ENCODE measurements around the gene GPR161.

Gene GPR161

DNA sequence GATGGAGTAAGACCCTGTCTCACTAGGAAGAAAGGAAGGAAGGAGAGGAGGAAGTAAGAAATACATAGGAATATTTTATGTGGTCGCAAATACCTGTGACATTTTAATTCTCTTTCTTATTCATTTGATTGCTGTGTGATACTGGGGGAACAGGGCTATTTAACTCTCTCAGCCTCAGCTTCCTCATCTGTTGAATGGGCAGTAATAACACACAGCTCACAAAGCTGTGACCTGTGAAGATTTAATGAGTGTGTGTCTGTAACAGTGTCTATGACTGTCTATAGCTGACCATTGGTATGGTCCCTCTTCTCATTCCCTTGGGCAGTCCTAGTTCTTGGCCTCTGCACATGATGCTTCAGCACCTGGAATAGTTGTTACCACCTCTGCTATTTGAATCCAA is 13.6 kb upstream of the GPR161 start:
- DNase-seq (ENCODE audit: low read depth in 2 of 2, low spot score in 1 of 2), result no peak

DNA sequence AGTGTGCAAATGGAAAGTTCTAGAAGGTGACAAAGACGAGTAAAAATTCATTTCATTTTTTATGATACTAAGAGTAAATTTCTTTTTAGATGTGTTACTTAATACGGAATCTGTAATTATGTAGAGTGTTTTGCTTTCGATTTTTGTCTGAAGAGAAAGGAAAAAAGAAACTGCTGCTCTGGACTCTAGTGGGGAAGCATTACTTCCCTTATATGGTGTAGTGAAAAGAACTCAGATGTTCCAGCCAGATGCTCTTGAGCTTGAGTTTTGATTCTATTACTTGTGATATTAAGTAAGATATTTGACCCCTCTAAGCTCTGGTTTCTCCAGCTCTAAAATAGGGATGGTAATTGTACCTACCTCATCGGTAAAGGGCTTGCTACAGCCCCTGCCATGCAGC is 12.2 kb upstream of the GPR161 start:
- DNase-seq (ENCODE audit: low read depth in 2 of 2, low spot score in 1 of 2), result no peak

DNA sequence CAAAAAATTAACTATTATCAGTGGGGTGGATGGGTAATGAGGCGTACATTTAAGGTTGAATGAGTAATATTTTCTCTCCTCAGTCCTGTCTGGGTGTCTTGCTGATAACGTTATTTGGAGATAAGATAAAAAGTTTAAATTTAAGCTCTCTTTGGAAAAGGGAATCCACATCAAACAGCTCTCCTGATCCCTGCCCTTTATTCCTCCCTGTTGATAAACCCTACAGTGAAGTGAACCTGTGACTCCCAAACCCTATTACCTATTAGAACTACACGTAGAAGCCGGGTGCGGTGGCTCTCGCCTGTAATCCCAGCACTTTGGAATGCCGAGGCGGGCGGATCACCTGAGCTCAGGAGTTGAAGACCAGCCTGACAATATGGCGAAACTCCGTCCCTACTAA is 9.9 kb upstream of the GPR161 start:
- DNase-seq (ENCODE audit: low read depth in 2 of 2, low spot score in 1 of 2), result no peak

DNA sequence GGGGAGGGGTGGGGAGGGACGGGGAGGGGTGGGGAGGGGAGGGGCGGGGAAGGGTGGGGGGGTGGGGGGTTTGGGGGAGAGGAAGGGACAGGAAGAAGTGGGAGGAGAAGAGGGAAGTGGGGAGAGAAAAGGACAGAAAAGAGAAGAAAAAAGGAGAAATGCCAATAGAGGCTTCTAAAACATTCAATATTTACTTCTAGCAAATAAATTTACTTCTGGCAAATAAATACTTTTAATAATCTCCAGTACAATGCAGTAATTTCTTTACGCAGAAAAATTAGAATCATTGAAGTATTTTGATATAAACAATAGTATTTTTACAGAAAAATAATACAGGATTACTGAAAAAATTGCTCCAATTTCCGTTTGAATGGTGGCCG is 9.4 kb upstream of the GPR161 start:
- DNase-seq (ENCODE audit: low read depth in 2 of 2, low spot score in 1 of 2), result no peak

DNA sequence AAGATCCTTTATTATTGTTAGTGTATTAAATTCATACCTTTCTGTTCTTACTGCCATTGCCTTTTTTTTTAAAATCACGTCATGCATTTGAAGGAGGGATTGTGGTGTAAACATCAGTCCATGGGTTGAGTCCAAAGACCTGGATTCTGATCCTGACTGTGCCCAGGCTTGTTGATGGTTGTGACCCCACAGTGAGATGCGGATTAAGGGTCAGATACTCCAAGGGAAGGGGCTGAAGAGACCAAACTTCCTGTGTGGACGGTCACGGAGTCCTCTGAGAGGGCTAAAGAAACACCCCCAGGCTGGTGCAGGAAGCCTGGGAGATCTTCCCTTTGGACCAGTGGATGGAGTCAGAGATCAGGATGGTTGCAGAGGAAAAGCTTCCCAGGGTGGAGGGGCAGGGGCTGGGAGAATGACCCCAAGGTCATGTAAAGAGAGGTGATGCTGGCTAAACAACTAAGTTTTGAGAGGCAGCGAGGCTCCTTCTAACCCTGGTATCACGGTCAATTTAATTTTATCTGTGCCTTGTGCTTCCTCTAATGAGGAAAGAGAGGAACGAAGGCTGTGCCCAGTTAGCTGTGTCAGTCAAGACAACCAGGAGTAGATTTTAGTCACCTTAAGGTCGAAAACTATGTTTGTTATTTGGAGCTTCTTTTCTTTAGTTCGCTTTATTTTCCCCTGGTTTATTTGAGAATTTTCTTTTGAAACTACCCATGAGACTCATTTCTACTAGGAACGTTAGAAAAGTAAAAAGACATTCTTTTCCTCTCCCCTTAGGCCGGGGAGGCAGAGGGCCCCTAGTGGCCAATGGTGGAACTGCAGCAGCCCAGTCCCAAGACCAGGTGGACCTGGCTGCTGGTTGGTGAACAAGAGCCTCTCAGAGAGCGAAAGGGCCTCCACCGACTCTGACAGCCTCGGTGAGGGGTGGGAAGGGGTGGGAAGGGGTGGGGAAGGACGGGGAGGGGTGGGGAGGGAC is 8.7 kb upstream of the GPR161 start:
- DNase-seq (ENCODE audit: low read depth in 2 of 2, low spot score in 1 of 2), result peak; percentile 61 to 78

DNA sequence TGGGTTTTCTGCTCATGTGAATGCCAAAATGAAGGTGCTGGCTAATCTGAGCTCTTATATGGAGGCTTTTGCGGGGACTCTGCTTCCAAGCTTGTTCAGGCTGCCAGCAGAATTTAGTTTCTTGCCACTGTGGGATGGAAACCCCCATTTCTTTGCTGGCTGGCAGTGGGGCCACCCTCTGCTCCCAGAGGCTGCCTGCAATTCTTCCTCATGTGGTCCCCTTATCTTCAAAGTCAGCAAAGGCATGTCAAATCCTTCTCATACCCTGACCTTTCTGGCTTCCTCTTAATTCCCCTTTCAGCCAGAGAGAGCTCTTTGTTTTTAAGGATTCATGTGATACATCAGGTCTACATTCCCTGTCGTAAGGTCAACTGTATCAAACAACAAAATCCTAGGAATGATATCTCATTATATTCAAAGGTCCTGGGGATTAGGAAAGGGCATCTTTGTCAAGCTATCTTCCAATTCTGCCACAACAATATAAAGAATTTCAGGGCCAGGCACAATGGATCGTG is 5.2 kb upstream of the GPR161 start:
- no peak for DNase-seq (ENCODE audit: low read depth in 2 of 2, low spot score in 1 of 2)

DNA sequence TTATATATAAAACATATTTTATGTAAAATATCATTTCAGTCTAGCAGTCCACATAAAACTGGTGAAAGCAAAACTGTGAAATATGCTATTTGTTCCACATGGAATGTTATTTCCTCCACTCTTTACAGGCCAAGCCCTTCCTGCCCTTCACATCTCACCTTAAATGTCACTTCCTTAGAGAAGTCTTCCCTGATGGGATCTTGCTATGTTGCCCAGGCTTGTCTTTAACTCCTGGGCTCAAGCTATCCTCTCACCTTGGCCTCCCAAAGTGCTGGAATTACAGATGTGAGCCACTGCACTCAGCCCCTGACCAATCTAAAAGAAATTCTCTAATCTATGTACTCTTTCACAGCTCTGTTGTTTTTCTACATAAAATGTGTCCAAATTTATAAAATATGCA is 2.3 kb upstream of the GPR161 start:
- DNase-seq (ENCODE audit: low read depth in 2 of 2, low spot score in 1 of 2), result no peak

DNA sequence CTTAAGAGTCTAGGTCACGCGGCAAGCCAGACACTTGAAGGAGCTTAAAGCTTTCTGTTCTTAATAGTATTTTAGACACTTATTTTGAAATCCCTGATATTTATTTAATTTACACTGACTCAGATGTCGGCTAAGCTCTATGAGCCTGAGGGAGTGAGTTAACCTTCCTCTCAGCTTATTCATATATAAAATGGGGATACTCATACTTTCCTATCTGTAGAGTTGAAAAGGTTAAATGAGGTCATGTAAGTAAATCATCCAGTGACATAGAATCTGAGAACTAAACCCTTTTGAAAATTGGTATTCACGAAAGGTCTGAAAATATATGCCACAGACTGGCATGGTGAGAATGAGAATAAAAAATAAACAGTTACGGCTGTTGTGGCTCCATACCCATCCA is 1.4 kb upstream of the GPR161 start:
- no peak for DNase-seq (ENCODE audit: low read depth in 2 of 2, low spot score in 1 of 2)

DNA sequence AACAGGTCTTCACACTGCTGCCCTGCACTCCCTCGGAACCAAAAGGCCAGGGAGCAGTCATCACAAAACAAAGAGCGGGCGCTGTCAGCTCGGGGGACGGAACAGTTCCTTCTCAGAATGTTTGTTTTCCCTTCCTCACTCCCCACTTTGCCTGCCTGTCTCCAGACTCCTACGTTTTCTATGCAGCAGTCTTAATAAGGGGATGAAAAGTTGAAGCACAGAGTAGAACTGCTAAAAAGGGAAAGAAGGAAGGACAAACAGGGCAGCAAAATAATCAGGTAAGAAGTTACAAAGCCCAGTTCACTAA is 738 bp upstream of the GPR161 start:
- DNase-seq (ENCODE audit: low read depth in 2 of 2, low spot score in 1 of 2), result no peak

DNA sequence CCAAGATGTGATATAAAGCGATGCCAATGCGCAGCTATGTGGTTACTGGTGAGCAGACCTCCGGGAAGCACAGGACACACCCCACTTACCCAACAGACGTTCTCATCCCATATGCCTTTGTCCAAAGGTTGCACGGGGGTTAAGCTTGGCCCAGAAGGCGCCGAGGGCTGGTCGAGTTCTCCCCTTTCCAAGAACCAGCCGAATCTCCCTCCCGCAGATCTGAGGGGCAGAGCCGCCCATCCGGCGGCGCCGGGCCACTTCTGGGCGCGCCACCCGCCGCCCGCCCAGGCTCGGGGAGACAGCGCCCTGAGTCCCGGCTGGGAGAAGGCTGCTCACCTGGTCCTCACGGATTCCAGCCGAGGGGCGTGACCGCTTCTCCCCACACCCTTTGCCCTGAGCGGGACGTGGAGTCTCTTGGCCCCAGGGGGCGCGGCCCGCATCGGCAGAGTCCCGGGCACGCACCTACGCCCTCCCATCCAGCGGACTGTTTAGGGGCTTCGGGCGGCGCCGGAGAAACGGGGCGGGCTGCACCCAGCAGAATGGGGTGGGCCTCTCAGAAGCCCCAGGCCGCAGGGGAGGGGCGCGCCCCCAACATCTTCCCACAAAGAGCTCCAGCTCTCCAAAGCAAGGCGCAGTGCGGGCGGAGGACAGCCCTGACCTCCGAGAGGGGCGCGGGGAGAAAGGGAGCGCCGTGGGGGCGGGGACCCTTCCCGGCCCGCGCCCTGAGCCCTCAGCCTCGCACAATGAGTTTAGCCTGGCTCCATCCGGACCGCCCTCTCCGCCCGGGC is 615 bp downstream of the GPR161 start:
- DNase-seq (ENCODE audit: low read depth in 2 of 2, low spot score in 1 of 2), result no peak

DNA sequence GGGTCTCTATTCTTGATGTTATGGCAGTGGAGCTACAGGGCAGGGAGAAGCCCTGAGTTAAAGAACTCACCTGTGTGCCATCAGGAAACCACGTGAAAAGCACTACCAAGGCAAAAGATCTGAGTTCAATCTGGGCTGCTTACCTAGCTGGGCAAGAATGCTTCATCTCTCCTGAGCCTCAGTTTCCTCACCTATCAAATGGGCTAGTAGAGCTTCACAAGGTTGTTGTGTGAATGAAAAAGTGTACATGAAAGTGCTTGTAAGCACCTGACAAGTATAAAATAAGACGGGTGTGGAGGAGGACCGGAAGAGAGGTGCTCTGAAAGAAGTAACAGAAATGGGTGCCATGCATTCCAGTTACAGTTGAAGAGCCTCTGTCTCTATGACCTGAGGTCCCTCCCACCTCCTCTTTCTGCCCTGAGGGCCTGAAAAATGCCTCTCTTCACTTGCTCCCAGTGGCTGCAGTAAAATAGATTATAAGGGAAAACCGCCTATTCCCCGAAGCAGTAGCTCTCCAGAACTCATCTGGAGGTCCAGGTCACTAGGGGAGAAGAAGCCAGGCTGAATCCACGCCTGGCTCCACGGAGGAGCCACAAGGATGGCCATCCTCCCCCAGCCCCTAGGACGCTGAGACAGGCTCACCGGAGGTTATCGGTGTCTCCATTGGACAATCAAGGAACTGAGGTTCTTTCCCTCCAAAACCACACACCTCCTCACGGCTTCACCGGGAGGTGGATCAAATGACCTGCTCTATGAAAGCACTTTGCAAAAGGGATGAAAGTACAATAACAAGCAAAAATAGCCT is 1.4 kb downstream of the GPR161 start:
- DNase-seq (ENCODE audit: low read depth in 2 of 2, low spot score in 1 of 2), result no peak

DNA sequence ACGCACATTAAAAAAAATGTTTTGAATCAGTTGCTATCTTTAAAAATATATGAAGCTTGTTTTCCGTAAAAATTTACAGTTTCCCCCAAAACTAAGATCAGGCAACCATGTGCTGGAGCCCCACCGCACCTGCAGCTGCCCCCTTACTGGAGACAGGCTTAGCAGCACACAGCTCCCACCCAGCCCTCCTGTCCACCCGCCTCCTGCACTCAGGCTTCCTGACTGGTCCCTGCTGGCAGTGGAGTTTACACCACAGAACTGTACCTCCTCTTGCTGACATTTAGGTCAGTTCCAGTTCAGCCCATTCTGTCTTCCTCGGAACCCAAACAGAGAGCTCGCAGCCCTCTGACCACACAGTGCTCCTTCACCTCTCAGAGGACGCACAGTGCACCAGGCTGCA is 2.1 kb downstream of the GPR161 start:
- DNase-seq (ENCODE audit: low read depth in 2 of 2, low spot score in 1 of 2), result no peak

DNA sequence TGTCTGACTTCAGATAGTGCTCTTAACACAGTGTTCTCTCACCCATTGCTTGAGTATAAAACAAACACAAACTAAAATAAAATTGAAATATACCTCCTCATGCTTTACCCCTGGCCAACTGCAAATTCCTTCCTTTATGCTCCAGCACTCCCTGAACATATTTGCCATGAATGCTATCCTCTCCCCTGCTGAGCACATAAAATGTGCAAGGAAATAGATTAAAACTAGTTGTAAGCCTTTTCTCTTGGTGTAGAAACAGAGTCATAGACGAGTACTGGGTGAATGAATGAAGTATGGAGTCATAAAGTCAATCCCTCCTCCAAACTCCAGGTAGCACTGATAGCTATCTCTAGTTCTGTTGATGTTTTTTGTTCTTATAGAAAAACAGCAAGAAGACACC is 2.6 kb downstream of the GPR161 start:
- no peak for DNase-seq (ENCODE audit: low read depth in 2 of 2, low spot score in 1 of 2)

DNA sequence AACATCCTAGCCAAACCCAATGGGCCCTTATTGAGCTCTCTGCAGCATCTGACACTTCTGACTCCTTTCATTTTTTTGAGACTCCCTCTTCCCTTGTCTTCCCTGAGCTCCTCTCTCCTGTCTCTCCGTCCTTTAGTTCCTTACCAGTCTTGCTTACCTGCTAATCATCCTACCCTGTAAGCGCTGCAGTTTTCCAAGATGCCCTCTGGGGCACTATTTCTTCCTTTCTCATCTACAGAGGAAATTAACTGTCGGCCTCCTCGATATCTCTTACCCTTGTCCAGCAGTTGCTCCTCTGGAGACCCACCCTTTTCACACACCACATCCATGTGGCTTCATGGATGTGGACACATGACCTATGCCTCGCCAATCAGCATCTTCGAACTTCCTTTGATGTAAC is 6.8 kb downstream of the GPR161 start:
- DNase-seq (ENCODE audit: low read depth in 2 of 2, low spot score in 1 of 2), result no peak

DNA sequence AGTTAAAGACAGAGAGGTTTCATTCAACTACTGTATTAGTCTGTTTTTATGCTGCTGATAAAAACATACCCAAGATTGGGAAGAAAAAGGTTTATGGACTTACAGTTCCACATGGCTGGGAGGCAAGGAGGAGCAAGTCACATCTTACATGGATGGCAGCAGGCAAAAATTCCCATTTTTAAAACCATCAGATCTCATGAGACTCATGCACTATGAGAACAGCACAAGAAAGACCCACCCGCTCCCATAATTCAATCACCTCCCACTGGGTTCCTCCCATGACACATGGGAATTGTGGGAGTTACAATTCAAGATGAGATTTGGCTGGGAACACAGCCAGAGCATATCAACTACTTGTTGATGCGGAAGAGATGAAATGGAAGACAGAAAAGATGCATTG is 9.2 kb downstream of the GPR161 start:
- no peak for DNase-seq (ENCODE audit: low read depth in 2 of 2, low spot score in 1 of 2)

DNA sequence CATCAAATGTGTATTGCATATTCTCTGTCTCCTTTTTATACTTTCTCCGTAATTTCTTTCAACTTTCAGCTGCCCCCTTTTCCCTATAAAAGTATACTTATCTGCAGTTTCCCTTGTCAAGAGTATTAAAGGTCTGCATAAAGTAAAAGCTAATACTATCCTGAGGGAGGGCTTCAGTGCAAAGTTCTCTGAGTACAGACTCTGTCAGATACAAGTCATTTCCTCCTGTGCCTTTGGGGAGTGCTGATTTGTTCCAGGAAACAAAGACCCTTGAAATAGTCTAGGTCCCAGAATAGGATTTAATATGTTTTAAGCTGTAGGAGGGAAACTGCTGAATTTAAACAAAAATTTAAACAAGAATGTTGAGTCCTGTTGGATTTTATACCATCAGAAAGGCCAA is 11.7 kb downstream of the GPR161 start:
- no peak for DNase-seq (ENCODE audit: low read depth in 2 of 2, low spot score in 1 of 2)

DNA sequence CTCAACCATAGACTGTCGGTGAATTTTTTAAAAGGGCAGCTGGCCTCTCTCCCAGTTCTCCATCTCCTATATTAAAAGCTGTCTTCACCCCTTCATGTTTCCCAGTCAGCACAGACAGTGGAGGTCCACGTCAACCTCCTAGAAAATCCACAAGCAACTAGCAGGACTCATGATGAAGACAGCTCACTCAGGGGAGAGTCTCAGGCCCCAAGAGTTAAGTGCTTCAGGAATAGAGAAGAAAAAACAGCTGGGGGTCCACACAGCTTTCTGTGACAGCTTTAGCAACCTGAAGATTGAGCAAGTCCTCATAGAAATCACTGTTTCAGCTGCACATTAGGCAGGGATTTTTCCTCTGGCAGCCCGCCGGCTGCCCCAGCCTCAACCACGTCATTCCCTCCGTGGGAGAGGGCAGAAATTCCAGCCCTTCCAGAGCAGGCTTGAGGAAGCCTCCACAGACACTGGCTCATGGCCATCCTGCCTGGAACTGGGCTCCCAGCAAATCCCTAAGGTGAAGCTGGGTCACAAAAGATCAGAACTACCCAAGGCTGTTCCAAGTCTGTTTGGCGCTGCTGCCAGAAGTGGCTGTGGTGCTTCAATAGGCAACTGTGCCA is 15.2 kb downstream of the GPR161 start:
- no peak for DNase-seq (ENCODE audit: low read depth in 2 of 2, low spot score in 1 of 2)

DNA sequence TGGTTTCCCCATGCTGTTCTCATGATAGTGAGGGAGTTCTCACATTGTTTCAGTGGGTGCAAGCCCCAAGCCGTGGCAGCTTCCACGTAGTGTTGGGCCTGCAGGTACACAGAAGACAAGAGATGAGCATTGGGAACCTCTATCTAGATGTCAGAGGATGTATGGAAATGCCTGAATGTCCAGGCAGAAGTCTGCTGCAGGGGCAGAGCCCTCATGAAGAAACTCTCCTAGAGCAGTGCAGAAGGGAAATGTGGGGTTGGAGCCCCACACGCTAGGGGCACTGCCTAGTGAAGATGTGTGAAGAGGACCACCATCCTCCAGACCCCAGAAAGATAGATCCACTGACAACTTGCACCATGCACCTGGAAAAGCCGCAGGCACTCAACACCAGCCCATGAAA is 17.0 kb downstream of the GPR161 start:
- no peak for DNase-seq (ENCODE audit: low read depth in 2 of 2, low spot score in 1 of 2)

DNA sequence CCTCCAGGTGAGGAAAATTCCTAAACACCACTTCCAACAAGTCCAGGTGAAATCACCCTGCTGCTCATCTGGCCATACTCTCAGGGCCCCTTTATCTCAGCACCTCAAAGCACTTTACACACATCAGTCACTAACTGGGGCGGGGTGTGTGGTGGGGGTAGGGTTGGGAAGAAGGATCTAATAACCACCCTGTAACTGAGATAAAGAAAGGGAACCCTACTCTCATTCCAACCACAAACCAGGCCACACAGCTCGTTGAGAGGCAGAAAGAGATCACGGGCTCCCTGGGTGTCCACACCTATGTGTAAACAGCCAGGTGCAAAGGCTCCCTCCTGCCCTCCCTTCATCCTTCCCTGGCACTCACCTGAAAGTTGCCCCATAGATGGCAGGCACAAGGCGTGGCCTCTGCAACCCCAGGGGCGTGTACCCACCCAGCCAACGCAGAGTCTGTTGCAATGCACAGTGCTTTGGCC is 20.4 kb downstream of the GPR161 start:
- DNase-seq (ENCODE audit: low read depth in 2 of 2, low spot score in 1 of 2), result no peak

DNA sequence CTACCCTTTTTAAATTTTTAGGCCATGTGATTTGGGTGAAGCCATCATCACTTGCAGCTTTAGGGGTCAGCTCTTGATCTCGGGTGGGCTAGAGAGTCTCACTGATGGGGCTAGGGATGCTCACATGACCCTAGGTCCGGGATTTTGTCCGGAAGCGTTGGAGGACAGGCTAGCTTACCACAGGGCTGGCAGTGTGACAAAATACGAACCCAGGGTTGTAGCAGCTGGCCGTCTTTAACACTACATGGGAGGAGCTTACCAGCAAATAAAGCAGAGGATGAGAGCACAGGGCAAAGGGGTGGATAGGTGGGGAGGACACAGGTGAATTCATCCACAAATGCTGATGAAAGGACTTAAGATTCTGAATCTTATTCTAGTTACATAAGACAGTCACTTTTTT is 21.9 kb downstream of the GPR161 start:
- no peak for DNase-seq (ENCODE audit: low read depth in 2 of 2, low spot score in 1 of 2)

DNA sequence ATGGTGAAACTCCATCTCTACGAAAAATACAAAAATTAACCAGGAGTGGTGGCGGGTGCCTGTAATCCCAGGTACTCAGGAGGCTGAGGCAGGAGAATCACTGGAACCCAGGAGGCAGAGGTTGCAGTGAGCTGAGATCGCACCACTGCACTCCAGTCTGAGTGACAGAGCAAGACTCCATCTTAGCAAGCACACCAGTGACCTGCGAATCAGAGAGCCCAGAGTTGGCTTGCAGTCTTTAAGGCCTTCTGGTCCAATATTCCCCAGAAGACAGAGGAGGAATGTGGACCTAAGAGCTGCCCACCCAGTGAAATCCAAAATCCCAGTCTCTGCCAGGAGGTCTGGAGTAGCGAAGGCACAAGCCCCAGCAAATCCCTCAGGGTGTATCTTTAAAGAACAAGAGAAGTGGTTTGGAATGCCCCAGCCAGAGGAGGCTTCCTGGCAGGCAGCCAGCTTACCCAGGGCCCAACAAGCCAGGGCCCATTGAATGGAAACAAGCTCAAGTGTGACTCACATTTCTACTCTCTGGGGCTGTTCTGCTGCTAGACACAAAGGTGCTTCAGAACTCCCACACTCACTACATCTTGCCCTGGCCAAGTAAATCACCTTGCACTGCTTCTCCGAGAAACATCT is 23.9 kb downstream of the GPR161 start:
- DNase-seq (ENCODE audit: low read depth in 2 of 2, low spot score in 1 of 2), result no peak
